SW480 (cell line): ENCODE data around the gene SIX6.
"Not testable (repeated sequence)": the region's sequence is repeated elsewhere in the genome, so short reads cannot be mapped to it uniquely, and the experiment has no call there.

Experiments used
- DNase-seq: peaks from one replicate; pipeline ENCODE4 v3.0.0-alpha.2; 2016; ENCODE audit warnings: low spot score

SIX6 gene

GRCh38 chr14:60508707-60509437 is at the start of gene SIX6:
Gene SIX6 (plus strand): TSS chr14:60509146. CDS start chr14:60509399, 253 bp downstream.
- no peak for DNase-seq

DNA sequence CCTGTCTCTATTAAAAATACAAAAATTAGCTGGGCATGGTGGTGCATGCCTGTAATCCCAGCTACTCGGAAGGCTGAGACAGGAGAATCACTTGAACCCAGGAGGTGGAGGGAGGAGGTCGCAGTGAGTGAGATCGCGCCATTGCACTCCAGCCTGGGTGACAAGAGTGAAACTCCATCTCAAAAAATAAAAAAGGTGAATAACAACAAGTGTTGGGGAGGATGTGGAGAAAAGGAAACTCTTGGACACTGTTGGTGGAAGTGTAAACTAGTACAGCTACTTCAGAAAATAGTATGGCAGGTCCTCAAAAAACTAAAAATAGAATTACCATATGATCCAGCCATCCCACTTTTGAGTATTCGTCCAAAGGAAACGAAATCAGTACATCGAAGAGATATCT is 28.7 kb upstream of the SIX6 start:
- not testable (repeated sequence) for DNase-seq

DNA sequence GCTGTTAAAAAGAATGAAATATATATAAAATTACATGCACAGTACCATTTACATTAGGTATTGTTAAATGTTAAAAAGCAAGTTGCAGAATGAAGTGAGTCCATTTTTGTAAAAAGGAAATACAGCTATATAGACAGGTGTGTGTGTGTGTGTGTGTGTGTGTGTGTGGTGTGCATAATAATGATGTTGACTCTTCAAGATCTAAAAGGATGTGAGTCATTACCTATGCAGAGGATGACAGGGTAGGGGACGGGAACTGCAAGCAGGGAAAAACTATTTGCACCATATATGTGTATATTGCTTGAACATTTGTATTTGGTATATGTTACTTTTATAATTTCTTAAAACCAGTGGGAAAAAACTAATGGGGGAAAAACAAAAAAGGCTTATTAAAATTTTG is 26.2 kb upstream of the SIX6 start:
- peak; percentile 68 for DNase-seq

- no peak for DNase-seq
These were observed 23.8 kb upstream of the SIX6 start for GRCh38 chr14:60485057-60485597.

- DNase-seq = no peak
These were observed 23.2 kb upstream of the SIX6 start, which contains the start of gene C14orf39 for GRCh38 chr14:60485598-60486251. Gene C14orf39 (minus strand): TSS chr14:60486063. CDS start chr14:60485078, 985 bp downstream.

- peak; percentile 76 for DNase-seq
These were observed 21.7 kb upstream of the SIX6 start for GRCh38 chr14:60487211-60487610.

DNA sequence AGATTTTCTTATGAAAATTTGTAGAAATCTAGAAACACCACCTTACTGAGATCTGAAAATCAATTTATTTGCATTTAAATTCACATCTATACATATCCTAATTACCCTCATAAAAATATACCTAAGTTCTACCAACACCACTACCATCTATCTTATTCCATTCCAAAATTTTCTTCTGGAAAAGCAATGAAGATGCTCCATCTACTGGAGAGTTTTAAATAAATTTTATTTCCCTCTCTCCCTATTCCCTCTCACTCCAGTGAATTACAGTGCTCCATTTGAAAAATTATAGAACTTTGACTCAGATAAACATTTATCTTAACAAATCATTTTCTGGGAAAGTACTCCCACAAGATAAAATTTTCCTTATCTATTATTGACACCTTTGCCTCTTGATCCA is 20.8 kb upstream of the SIX6 start:
- DNase-seq = peak; percentile 12

- DNase-seq = no peak
These were observed 18.7 kb upstream of the SIX6 start for GRCh38 chr14:60490270-60490669.

DNA sequence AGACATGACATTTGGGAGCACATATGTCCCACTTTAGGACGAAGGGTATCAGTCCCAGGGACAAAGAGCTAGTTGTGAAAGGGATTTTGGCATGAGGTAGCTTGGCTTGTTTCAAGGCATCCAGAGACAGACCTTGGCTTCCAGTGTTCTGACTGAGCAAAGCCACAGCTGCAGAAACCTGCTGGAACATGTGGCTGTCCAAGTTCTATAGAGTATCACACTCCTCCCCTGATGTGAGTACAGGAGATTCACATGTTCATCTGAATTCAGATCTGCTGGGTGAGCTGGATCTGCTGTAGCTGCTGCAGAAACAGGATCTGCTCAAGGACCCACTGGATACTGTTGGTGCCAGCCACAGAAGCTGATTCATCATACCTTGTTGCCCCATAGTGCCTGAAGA is 13.0 kb upstream of the SIX6 start:
- no peak for DNase-seq

- no peak for DNase-seq
These were observed 6.4 kb upstream of the SIX6 start for GRCh38 chr14:60502541-60502940.

DNA sequence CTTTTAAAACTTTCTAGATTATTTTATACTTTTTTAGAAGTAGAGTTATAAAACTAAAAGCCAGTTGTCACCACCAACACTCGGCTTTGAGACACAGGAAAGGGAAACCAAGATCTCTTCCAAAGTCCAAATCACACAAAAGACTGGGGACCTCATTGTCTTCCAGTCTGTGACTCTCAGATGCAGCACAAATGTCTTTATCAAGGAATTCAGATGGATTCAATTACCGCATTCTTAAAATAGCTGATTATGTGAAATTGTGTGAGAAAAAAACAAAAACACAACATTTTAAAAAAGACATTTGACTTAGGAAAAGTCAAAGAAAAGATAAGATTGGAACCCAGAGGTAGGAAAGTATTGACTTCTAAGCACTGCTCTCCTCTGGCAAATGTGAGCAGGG is 3.5 kb upstream of the SIX6 start:
- DNase-seq = no peak

DNA sequence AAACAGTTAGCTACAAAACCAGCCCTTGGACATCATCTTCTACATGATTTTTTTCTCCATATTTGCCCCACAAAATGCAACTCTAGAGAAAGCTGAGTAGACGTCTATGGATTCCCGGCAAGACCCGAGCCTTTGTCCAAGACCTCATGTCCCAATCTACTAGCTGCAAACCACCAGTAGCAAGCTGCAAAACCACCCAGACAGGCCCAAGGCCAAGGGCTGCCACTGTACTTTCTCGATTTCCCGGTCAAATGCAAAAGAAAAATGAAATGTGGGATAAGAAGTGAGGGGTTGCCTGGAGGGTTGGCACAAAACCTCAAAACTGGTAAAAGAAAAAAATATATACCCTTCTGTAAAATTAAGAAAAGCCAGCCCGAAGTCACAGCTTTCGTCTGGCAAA is 2.9 kb upstream of the SIX6 start:
- DNase-seq = no peak

DNA sequence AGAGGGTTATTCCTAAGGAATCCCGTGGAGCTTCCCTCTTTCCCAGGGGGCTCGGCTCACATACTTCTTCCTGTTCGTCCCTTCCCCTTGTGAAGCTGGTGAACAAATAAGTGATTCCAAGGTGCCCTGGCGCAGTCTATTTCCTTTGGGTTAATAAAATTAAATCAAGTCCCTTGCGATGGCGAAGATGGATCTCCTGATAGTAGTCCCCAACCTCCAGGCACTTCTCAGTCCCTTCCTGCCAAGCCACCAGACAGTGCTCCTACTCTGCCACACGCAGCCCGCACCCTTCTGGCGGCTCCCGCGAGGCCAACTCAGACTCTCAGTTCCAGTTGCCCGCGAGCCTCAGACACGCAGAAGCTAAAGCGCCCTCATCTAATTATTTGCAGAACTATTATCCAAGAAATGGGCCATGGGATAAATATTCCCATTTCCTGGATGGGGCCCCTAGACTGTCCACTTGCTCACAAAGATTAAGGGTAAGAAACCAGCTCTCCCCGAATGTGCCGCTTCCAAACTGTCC is 2.4 kb upstream of the SIX6 start:
- DNase-seq = no peak

GRCh38 chr14:60506985-60507829 is 1.7 kb upstream of the SIX6 start:
- DNase-seq = no peak

DNA sequence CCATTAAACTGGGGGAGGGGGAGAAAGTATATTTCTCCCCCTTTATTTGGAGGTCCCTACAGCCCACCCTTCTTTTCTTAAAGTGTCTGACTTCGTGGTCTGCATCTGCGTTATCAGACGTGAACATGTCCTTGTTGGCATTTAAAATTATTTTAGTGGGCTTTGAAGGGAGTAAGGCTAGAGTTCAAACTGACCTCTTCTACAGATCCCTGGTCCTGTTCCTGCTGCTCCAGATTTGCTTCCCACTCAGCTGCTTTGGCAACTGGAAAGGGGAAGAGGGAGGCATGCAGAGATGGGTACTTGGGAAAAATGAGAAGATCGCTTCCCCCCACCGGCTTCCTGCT is 611 bp upstream of the SIX6 start:
- no peak for DNase-seq

- no peak for DNase-seq
These were observed 700 bp downstream of the SIX6 start for GRCh38 chr14:60509438-60510253.

- DNase-seq = no peak
These were observed 1.5 kb downstream of the SIX6 start for GRCh38 chr14:60510254-60510950.

DNA sequence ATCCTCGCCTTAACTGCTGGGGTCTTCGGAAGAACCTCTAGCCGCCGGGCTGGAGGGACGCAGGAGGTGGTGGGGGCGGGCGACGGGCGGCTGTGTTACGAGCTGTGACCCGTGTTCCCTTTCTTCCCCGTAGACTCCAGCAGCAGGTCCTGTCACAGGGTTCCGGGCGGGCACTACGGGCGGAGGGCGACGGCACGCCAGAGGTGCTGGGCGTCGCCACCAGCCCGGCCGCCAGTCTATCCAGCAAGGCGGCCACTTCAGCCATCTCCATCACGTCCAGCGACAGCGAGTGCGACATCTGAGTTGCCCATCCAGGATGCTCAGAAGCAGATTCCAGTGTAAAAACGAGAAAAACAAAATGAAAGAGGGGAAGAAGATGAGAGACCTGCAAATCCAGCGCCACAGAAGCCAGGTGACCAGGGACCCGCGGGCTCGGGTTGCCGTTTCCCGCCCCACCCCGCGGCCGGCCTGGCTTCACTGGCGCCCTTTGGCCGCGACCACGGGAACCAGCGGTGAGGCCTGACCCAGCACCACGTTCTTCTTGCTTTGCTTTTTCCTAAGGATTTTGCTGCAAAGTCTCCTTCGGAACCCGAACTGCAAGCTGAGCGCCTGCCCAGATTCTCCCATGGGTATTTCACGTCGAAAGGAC is 2.1 kb downstream of the SIX6 start:
- no peak for DNase-seq

GRCh38 chr14:60512126-60512525 is 3.2 kb downstream of the SIX6 start:
- DNase-seq = no peak

DNA sequence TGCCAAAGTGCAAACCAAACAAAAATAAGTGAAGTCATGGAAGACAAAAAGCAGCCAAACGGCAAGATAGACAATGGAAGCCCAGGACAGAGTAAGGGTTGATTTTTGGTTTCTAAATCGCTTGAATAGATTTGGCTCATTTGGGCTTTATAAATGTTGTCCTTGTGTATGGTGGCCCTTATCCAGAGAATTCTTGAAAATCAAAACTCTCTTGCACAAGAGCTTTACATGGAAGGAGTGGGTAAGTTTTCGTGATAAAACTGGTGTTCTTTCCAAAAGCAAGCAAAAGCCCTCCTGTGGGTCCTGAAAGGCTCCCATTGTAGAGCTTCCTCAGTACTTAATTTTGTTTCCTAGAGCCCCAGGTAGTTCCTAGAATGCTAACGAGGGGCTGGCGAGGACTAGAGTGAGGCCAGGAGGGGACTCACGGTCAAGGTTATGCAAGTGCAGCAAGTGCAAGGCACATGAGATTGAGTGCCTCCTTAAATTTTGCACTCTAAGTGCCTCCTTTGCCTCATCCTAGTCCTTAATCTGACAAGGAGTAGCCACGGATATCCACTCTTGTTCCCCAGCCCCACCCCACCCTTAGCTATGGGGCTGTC is 4.1 kb downstream of the SIX6 start:
- DNase-seq = no peak
